ENCODE results near the gene OLR1.

DNA sequence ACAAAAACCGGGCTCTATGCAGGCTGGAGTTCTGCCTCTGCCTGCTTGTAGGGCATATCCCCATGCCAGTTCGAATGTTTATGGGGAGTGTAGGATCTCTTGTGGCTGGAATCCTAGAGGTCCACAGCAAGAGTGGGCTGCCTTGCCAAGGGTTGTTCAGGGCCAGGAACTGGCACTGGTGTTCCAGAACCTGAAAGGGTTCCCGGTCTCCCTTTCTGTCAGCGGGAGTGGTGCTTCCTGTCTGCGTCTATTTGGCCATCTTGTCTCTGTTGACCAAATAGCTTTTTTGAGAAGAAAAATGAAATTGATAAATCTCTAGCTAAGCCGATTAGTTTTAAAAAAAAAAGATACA is 17.8 kb downstream of the OLR1 start:
- TF ChIP-seq, protein P1, sequence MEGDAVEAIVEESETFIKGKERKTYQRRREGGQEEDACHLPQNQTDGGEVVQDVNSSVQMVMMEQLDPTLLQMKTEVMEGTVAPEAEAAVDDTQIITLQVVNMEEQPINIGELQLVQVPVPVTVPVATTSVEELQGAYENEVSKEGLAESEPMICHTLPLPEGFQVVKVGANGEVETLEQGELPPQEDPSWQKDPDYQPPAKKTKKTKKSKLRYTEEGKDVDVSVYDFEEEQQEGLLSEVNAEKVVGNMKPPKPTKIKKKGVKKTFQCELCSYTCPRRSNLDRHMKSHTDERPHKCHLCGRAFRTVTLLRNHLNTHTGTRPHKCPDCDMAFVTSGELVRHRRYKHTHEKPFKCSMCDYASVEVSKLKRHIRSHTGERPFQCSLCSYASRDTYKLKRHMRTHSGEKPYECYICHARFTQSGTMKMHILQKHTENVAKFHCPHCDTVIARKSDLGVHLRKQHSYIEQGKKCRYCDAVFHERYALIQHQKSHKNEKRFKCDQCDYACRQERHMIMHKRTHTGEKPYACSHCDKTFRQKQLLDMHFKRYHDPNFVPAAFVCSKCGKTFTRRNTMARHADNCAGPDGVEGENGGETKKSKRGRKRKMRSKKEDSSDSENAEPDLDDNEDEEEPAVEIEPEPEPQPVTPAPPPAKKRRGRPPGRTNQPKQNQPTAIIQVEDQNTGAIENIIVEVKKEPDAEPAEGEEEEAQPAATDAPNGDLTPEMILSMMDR (conservative IDR thresholded peaks at IDR 0.05; ENCODE audit: low read length): no peak
- TF ChIP-seq EZH2phosphoT487 (IDR thresholded peaks at IDR 0.05; ENCODE audit: borderline replicate concordance): no peak

Data from Loucy (cell line).